GM18498 (cell line): ENCODE data around the gene EED.

ENCODE experiments used
- ATAC-seq: cut with Tn5 transposase; IDR thresholded peaks from one replicate; pipeline ENCODE4 v1.9.1; 2021; ENCODE audit warnings: mild to moderate bottlenecking, moderate library complexity; ENCODE audit not compliant: unreplicated experiment

The EED gene

DNA sequence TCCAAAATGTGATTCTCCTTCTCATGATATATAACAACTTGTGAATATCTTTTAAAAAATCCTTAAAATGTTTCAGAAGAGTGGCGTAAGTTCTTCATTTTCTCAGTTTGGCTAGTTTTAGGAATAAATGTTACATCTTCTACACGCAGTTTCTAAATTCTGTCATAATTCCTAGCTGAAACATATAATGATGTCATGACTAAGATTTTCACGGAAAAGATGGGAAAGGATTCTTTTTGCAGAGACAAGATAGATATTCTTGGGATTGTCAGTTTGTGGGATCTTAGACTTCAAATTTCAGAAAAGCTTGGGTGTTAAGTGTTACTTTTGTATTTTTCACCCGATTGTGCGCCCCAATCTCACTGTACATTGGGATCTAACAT, 1.7 kb downstream of the EED start:
- ATAC-seq, result no peak

GRCh38 chr11:86247608-86248007, 3.1 kb downstream of the EED start:
- ATAC-seq, result no peak

- ATAC-seq, result no peak
These were observed 4.1 kb downstream of the EED start for GRCh38 chr11:86248609-86249008.

- no peak for ATAC-seq
These were observed 5.0 kb downstream of the EED start for GRCh38 chr11:86249307-86250098.

DNA sequence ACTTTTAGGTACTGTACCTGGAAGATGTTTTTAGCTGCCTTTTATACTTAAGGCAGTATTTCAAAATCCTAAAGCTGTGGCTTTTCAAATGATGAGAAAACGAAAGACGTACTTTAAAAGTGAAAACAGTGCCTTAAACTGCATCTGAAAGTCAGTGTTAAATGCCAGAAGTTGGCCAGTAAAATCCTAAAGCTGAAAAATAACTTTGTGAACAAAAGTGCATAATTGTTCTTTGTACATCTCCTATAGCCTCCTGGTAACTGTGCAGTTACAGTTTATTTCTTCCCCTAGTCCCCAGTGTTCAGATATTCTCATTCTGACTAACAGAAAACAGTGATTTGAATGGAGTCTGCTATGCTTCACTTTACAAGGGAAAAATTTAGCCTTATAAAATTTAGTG, 6.8 kb downstream of the EED start:
- ATAC-seq, result no peak

- ATAC-seq, result peak; percentile 84
These were observed 11.3 kb downstream of the EED start for GRCh38 chr11:86255896-86256295.

GRCh38 chr11:86256608-86257007, 12.1 kb downstream of the EED start:
- ATAC-seq, result no peak

DNA sequence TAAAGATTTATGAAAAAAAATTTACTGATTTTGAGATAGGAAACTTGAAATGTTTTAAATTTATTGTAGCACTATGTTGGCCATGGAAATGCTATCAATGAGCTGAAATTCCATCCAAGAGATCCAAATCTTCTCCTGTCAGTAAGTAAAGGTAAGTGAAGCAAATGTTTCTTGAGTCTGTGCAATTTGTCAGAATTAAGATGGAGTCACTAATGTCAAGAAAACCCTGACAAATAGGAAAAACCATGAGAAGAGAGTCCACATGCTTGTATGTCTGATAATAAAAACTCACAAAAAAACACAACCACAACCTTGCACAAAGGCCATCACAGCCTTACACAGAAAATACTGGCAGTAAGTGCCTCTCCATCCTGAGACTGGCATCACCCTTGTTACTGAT, 12.9 kb downstream of the EED start:
- no peak for ATAC-seq

DNA sequence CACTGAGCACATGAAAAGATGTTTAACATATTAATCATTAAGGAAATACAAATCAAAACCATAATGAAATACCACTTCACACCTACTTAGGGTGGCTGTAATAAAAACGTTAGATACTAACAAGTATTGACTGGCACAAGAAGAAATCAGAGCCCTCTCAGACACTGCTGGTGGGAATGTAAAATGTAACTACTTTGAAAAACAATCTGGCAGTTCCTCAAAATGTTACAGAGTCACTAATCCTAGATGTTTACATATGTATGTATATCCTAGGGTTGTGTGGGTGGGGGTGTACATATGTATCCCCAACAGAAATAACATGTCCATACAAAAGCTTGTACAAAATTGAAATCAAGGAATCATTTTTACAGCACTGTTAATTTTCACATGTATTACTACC, 15.2 kb downstream of the EED start:
- no peak for ATAC-seq

DNA sequence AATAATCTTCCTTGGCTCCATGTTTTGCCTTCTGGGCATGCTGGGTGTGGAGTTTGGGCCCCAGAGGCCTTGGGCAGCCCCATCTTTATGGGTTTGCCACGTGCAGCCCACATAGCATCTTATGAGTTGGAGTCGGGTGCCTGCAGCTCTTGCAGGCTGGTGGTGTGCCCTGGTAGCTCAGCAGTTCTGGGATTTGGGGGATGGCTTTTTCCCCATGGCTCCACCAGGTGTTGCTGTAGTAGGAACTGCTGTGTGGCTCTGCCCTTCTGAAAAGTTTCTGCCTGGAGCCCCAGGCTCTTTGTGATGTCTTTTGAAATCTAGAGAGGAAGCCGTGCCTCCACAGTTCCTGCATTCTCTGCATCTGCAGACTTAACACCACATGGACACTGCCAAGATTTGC, 16.8 kb downstream of the EED start:
- no peak for ATAC-seq

GRCh38 chr11:86262387-86262786, 17.8 kb downstream of the EED start:
- ATAC-seq, result no peak

DNA sequence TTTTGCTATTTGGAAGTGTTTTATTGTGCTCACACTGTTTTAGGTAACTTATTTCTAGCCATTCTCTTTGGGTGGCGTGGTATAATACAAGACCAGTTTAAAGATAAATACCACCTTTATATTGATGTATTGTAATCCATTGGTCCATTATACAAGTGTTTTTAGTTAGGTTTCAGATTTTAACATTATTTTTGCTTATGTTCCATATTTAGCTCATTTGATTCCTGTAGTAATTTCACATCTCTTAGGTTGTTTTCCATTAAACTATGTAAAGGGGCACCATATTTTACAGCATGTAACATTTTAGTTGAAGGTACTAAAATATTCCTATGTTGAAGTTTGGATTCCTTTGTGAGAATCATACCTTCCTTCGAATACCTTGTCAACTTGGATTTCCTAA, 20.1 kb downstream of the EED start:
- no peak for ATAC-seq

DNA sequence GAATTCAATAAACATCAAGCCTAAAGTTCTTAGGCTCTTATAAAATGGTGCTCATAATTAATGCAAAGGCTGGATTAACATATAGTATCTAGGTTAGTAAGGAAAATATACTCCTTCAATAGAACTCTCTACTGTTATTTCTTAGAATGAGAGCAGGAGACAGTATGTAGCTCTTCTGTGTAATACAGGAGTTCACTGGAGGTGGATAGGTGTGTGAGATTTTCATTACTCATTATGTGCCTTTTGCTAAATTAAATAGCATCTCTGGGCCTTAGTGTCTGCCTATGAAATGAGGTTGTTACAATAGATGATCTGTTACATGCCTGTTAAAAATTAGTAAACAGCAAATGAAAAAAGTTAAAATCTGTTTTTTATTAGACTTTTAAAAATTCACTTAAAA, 20.6 kb downstream of the EED start:
- ATAC-seq, result no peak

DNA sequence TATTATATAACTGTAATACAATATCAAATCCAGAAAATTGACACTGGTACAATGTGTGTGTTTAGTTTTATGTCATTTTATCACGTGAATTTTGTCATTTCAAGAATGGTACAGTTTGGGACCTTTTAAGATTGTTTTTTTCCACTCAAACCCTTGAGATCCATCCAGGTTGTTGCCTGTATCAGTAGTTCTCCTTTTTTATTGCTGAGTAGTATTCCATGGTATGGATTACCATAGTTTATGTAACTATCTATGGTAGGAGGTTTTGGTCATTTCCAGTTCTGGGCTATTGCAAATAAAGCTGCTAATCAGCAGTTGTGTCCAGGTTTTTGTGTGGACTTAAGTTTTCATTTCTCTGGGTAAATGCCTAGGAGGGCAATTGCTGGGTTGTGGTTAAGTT, 25.1 kb downstream of the EED start:
- ATAC-seq, result no peak

DNA sequence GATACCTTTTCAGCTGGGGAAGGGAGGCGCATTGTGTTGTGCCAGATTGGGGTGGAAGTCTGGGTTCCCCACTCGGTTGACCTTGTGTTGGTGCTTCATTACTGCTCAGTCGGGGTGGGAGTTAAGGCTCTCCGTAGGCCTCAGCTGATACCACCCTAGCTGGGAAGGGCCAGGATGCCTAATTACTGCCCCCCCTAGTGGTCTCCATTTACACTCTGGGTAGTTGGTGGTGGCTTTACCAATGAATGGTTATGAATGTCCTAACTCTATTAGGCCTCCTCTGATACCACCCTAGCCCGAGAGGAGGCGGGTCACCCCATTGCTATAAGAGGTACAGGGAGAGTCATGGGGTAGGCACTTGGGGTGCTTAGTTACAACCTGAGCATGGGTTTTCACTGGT, 29.9 kb downstream of the EED start:
- ATAC-seq, result no peak

DNA sequence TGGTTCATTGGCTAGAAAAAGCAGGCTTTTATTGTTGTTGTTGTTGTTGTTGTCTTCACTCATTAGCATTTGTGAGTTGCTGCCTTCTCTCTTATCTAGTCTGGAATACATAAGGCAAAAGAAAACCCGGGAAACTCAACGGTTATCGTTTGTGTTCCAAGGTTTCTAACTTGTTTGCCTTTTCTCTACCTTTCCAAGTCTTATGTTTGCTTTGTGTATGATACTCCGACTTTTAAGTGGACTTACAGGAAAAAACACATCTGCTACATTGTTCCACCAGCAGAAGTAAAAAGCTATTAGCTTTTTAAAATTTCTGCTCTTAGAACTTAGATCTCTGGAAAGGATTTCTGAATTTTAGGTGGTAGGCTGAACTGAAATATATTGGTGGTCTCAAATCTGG, 30.4 kb downstream of the EED start:
- ATAC-seq, result no peak

- ATAC-seq, result no peak
These were observed 31.2 kb downstream of the EED start for GRCh38 chr11:86275493-86276370.

DNA sequence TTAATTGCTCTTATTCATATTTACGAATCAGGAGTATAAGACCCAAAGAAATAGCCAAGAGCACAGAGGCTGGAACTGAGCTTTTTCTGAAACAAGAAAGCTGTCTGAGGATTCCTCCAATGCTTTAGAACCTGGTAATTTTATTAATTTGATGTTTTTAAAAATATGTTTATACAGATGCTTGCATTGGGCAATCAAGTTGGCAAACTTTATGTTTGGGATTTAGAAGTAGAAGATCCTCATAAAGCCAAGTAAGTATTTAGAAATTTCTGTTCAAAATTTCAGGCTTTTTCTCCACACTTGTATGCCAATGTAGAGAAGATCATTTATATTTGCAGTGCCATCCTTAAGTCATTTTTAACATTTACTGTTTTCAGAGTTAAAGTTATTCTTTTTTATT, 33.2 kb downstream of the EED start:
- no peak for ATAC-seq

- no peak for ATAC-seq
These were observed 33.7 kb downstream of the EED start for GRCh38 chr11:86278226-86278625.

- ATAC-seq, result no peak
These were observed 35.2 kb downstream of the EED start for GRCh38 chr11:86279747-86280146.

DNA sequence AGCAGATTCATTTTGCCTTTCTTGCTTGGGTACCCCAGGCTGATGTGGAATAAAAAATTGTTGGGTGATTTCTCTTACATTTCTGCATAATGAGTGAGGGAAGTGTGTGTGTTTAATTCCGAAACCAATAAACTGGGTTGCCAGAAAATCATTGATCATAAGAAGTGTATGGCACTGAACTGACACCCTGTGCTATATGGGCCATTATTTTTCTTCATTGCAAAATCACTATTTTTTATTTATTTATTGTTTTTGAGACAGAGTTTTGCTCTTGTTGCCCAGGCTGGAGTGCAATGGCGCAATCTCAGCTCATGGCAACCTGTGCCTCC, 42.9 kb downstream of the EED start:
- ATAC-seq, result no peak

- ATAC-seq, result no peak
These were observed 44.4 kb downstream of the EED start for GRCh38 chr11:86288776-86289507.
